Fibroblast of skin of left biceps (primary cell): ENCODE results near the gene UNC5CL.
"Not testable (repeated sequence)": the region's sequence is repeated elsewhere in the genome, so short reads cannot be mapped to it uniquely, and the experiment has no call there.

Experiments
- DNase-seq, 2 experiments: peaks; one replicate each; pipeline ENCODE4 v3.0.0-alpha.2; 2013; ENCODE audit warnings: low read depth in 2 of 2

Gene UNC5CL

GRCh38 chr6:41006217-41006616, 32.8 kb downstream of the UNC5CL start:
- DNase-seq = not testable (repeated sequence)

GRCh38 chr6:41002168-41002567, 36.9 kb downstream of the UNC5CL start:
- DNase-seq = no peak

- DNase-seq = no peak
Measured at GRCh38 chr6:41000248-41000647, 38.8 kb downstream of the UNC5CL start.

GRCh38 chr6:40999569-40999968, 39.5 kb downstream of the UNC5CL start:
- DNase-seq = no peak

- DNase-seq = no peak
Measured at GRCh38 chr6:40998661-40999060, 40.4 kb downstream of the UNC5CL start.

GRCh38 chr6:40997234-40997957, 41.6 kb downstream of the UNC5CL start:
- DNase-seq = no peak

- DNase-seq = no peak
Measured at GRCh38 chr6:40996591-40997233, 42.3 kb downstream of the UNC5CL start.

GRCh38 chr6:40992746-40993145, 46.3 kb downstream of the UNC5CL start:
- DNase-seq = no peak

- no peak for DNase-seq
Measured at GRCh38 chr6:40990301-40990700, 48.7 kb downstream of the UNC5CL start.

GRCh38 chr6:40989204-40990169, 49.5 kb downstream of the UNC5CL start:
- no peak for DNase-seq

GRCh38 chr6:40988634-40989033, 50.4 kb downstream of the UNC5CL start:
- no peak for DNase-seq

- no peak for DNase-seq
Measured at GRCh38 chr6:40986921-40987819, 51.9 kb downstream of the UNC5CL start.

GRCh38 chr6:40986364-40986763, 52.7 kb downstream of the UNC5CL start:
- DNase-seq = no peak

- no peak for DNase-seq
Measured at GRCh38 chr6:40983752-40984151, 55.3 kb downstream of the UNC5CL start.

- DNase-seq = no peak
Measured at GRCh38 chr6:40982917-40983316, 56.1 kb downstream of the UNC5CL start.

- DNase-seq = no peak
Measured at GRCh38 chr6:40978687-40979289, 60.2 kb downstream of the UNC5CL start.

- no peak for DNase-seq
Measured at GRCh38 chr6:40977695-40978094, 61.3 kb downstream of the UNC5CL start.

GRCh38 chr6:40977085-40977484, 61.9 kb downstream of the UNC5CL start:
- no peak for DNase-seq
